Subcutaneous abdominal adipose tissue (tissue), 5 donors: ENCODE measurements around the gene FAM83E.
"Not testable (repeated sequence)": the region's sequence is repeated elsewhere in the genome, so short reads cannot be mapped to it uniquely, and the experiment has no call there.

Source experiments
- H3K27ac ChIP-seq: one replicate; pipeline ENCODE4 v1.7.0; 2013; ENCODE audit warnings: low read depth, mild to moderate bottlenecking, inconsistent platforms, low read length, moderate library complexity
- H3K27me3 ChIP-seq, 5 donors: one replicate each; pipeline ENCODE4 v1.7.0; 2013; ENCODE audit warnings: low read length in 5 of 5, inconsistent platforms in 1 of 5; ENCODE audit not compliant: control insufficient read depth in 5 of 5, insufficient read depth in 4 of 5
- H3K36me3 ChIP-seq, 5 donors: one replicate each; pipeline ENCODE4 v1.7.0; 2013; ENCODE audit warnings: low read length in 5 of 5; ENCODE audit not compliant: control insufficient read depth in 5 of 5, insufficient read depth in 5 of 5
- H3K4me1 ChIP-seq, 5 donors: one replicate each; pipeline ENCODE4 v1.7.0; 2013; ENCODE audit warnings: low read length in 5 of 5, mild to moderate bottlenecking in 3 of 5, moderate library complexity in 1 of 5; ENCODE audit not compliant: control insufficient read depth in 5 of 5, insufficient read depth in 5 of 5
- H3K4me3 ChIP-seq, 5 donors: one replicate each; pipeline ENCODE4 v1.7.0; 2013; ENCODE audit warnings: low read length in 5 of 5, low read depth in 1 of 5
- H3K9ac ChIP-seq, 5 donors: one replicate each; pipeline ENCODE4 v1.7.0; 2013; ENCODE audit warnings: low read length in 5 of 5, mild to moderate bottlenecking in 4 of 5, moderate library complexity in 3 of 5
- H3K9me3 ChIP-seq, 5 donors: one replicate each; pipeline ENCODE4 v1.7.0; 2013; ENCODE audit warnings: low read length in 5 of 5; ENCODE audit not compliant: control insufficient read depth in 5 of 5
- donor health status: healthy.
- donor health status: healthy.
- donor health status: healthy.
- donor health status: healthy.
- donor health status: healthy.

FAM83E gene

DNA sequence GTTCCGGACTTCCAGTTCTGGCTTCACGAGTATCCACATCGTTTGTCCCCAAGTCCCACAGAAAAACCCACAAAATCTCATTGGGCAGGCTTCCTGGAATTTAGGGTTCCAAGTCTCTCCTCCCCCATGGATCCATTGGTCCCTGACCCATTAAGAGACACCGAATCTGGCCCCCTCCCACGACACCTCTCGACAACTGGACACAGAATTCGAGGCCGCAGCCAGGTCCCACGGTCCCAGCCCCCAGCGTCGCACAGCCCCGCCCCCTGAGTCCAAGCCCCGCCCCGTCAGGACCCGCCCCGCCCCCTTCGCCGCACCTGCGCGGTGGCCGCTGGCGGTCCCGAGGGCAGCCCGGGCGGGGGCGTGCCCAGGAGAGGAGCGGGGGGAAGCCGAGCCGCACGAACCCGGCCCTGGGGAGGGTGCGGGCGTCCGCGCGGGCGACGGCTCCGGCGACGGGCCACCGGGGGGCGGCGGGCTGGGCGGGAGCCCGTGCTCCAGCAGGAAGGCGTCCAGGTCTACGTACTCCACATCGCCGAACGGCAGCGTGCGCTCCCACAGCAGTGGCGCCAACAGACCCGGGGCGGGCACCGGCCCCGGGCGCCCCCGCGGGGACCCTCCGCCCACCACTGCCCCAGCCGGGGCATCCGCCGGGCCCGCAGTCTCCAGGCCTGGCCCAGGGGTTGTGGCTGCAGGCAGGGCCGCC, 20.5 kb upstream of the FAM83E start:
- H3K4me1 ChIP-seq, result peaks cover 16 to 71% (median 67%) of the 10 kb centered on the region in 5 donors
- peaks cover 0 to 17% (median 13%) of the 10 kb centered on the region in 5 donors for H3K36me3 ChIP-seq
- H3K27ac ChIP-seq, result peak overlapping the region; percentile 91
- H3K4me3 ChIP-seq, result peak overlapping the region; percentile 83 to 94 (median 90)
- H3K27me3 ChIP-seq, result no peaks in the 10 kb centered on the region
- no peaks in the 10 kb centered on the region for H3K9me3 ChIP-seq
- peak overlapping the region; percentile 68 to 89 (median 79) for H3K9ac ChIP-seq

DNA sequence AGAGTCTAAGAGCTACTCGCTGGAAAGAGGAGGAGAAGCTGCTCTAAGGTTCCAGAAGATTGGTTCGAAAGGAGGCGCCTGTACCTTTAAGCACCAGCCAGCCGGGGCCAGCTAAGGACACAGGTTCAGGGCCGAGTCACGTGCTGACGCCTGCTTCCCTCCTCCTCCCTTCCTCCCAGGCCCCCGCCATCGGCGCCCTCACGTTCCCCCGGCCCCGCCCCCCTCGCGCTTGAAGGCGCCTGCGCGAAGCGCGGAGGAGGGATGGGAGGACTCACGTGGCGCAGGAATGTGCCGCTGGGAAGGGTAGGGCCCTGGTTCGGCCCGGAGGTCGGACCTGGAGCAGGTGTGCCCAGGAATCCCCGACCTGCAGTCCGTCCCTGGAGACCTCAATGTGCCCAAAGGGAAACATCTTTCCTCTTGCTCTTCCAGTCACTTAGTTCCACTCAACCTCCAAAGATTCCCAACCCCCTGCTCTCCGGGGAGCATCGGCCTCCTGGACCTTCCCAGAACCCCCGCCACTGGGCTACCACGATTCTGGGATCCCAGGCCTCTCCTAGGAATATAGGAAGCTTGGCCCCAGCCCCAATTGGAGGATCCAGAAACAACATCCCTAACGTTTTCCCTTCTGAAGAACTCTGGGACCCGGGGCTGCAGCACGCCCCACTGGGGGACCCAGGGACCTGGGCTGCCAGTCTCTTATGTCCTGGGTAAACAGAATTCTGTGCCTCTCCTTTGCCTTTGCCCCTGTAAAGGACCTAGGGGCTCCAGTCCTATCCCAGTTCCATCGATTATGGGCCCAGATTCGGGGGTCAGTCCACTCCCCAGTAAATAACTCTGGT, 19.8 kb upstream of the FAM83E start:
- Histone ChIP-seq H3K9ac (peak overlapping the region; percentile 54 to 81 (median 70)), H3K27me3 (no peaks in the 10 kb centered on the region), H3K9me3 (no peaks in the 10 kb centered on the region), H3K36me3 (peaks cover 0 to 23% (median 13%) of the 10 kb centered on the region in 5 donors), H3K27ac (peak overlapping the region; percentile 91), H3K4me3 (peak overlapping the region; percentile 60 to 70 (median 65)), H3K4me1 (peaks cover 16 to 78% (median 73%) of the 10 kb centered on the region in 5 donors)

DNA sequence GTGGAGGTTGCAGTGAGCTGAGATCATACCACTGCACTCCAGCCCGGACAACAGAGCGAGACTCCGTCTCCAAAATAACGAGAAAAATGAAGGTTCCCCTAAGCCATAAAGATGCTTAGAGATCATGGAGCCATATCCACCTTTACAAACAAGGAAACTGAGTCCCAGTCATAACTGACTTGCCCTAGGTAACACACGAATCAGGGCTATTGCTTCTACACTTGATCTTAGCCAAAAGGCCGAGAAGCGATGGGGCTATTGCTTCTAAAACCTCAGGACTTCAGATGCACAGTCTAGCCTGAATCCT, 19.1 kb upstream of the FAM83E start:
- Histone ChIP-seq H3K9ac (peak overlapping the region in 3 of 5 donors; percentile 21 to 59 (median 53)), H3K36me3 (peaks cover 0 to 28% (median 13%) of the 10 kb centered on the region in 5 donors), H3K4me3 (peak overlapping the region; percentile 7 to 70 (median 65)), H3K27ac (peak overlapping the region; percentile 91), H3K27me3 (no peaks in the 10 kb centered on the region), H3K9me3 (no peaks in the 10 kb centered on the region), H3K4me1 (peaks cover 14 to 75% (median 71%) of the 10 kb centered on the region in 5 donors)

DNA sequence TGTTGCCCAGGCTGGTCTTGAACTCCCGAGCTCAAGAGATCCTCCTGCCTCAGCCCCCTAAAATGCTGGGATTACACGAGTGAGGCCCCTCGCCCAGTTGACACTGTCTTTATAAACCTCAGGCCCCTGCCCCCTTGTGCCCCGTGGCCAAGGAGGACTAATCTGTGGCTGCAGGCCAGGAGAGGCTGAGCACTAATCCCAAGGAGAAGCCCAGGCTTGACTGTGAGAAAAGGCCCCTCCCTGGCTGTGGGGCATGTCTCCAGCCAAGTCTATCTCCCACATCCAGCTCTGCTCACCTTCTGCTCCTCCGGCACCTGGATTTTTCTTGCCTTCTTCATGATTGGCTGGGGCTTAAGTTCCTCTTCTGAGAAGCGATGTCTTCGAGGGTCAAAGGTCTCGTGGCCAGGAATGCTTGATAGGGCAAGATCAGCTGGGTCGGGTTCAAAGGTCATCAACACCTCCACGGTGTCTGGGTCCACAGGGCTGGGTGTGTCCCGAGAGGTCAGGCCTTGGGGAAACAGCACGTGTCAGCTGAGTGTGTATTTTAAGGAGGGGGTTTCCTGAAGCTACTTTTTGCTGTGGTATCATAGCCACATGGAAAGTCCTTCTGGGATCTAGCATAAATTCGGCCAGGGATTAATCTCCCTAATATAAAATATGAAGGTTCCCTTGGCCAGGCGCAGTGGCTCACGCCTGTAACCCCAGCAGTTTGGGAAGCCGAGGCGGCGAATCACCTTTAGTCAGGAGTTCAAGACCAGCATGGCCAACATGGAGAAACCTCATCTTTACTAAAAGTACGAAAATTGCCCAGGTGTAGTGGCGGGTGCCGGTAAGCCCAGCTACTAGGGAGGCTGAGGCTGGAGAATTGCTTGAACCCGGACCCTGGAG, 18.5 kb upstream of the FAM83E start:
- Histone ChIP-seq H3K27ac (peak overlapping the region; percentile 91), H3K9ac (peak overlapping the region in 4 of 5 donors; percentile 28 to 59 (median 50)), H3K9me3 (no peaks in the 10 kb centered on the region), H3K36me3 (peaks cover 0 to 28% (median 13%) of the 10 kb centered on the region in 5 donors), H3K4me3 (peak overlapping the region in 4 of 5 donors; percentile 12 to 70 (median 66)), H3K27me3 (no peaks in the 10 kb centered on the region), H3K4me1 (peaks cover 9 to 71% (median 68%) of the 10 kb centered on the region in 5 donors)

DNA sequence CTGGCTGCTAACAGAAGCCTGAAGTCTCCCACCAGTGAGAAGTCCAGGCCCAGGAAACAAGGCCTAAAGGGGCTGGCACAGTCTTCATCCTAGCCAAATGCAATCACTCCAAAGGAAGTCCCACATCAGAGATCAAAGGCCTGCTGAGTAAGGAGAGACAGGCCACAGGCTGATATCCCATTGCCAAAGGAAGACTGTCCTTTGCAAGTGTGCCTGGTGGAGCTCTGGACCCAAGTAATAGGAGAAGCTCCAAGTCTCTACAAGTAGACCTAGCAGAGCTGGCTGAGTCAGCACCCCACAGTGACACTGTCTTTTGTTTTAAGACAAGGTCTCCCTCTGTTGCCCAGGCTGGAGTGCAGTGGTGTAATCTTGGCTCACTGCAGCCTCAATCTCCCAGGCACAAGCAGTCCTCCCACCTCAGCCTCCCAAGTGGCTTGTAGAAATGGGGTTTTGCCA, 17.8 kb upstream of the FAM83E start:
- peaks cover 7 to 73% (median 65%) of the 10 kb centered on the region in 5 donors for H3K4me1 ChIP-seq

DNA sequence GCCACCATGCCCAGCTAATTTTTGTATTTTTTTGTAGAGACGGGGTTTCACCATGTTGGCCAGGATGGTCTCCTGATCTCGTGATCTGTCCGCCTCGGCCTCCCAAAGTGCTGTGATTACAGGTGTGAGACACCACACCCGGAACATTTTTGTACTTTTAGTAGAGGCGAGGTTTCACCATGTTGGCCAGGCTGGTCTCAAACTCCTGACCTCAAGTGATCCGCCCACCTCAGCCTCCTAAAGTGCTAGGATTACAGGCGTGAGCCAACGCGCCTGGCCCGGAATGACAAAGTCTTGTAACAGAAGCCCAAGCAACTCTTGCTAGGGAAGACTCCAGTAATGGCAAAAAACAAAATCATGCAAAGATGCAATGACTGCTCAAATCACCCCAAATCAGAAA, 17.4 kb upstream of the FAM83E start:
- H3K4me1 ChIP-seq, result peaks cover 7 to 76% (median 64%) of the 10 kb centered on the region in 5 donors
- H3K4me3 ChIP-seq, H3K27me3 ChIP-seq, H3K9me3 ChIP-seq: not testable (repeated sequence)
- H3K9ac ChIP-seq, result peak overlapping the region in 1 of 5 donors; percentile 37
- peak overlapping the region; percentile 91 for H3K27ac ChIP-seq
- peaks cover 0 to 29% (median 13%) of the 10 kb centered on the region in 5 donors for H3K36me3 ChIP-seq

More for the DNA sequence above, 17.8 kb upstream of the FAM83E start:
- Histone ChIP-seq H3K9ac (peak overlapping the region in 1 of 5 donors; percentile 37), H3K4me3 (peak overlapping the region in 1 of 5 donors; percentile 12), H3K27ac (peak overlapping the region; percentile 91), H3K27me3 (no peaks in the 10 kb centered on the region), H3K36me3 (peaks cover 0 to 28% (median 13%) of the 10 kb centered on the region in 5 donors), H3K9me3 (no peaks in the 10 kb centered on the region)

DNA sequence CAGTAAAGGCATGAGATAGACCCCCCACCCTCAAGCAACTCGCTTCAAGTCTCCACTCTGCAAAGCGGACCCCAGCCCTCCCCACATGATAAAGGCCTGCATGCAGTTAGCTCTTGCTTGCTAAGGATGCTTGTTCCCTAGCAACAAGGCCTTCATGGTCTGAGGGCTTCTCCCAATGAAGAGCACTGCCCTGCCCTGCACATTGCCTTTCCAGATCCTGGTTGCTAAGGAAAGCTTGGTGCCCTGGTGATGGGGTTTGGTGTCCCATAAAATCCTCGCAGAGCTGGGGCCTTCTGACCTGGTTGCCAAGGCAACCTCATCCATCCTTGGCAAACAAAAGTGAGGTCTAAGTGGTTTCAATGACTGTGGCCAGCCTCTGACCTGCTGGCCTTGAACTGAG, 16.3 kb upstream of the FAM83E start:
- Histone ChIP-seq H3K4me3 (no peak overlapping the region), H3K4me1 (peaks cover 7 to 67% (median 55%) of the 10 kb centered on the region in 5 donors), H3K9me3 (no peaks in the 10 kb centered on the region), H3K9ac (peak overlapping the region in 1 of 5 donors; percentile 41), H3K36me3 (peaks cover 0 to 34% (median 13%) of the 10 kb centered on the region in 5 donors), H3K27me3 (no peaks in the 10 kb centered on the region), H3K27ac (peak overlapping the region; percentile 41)

DNA sequence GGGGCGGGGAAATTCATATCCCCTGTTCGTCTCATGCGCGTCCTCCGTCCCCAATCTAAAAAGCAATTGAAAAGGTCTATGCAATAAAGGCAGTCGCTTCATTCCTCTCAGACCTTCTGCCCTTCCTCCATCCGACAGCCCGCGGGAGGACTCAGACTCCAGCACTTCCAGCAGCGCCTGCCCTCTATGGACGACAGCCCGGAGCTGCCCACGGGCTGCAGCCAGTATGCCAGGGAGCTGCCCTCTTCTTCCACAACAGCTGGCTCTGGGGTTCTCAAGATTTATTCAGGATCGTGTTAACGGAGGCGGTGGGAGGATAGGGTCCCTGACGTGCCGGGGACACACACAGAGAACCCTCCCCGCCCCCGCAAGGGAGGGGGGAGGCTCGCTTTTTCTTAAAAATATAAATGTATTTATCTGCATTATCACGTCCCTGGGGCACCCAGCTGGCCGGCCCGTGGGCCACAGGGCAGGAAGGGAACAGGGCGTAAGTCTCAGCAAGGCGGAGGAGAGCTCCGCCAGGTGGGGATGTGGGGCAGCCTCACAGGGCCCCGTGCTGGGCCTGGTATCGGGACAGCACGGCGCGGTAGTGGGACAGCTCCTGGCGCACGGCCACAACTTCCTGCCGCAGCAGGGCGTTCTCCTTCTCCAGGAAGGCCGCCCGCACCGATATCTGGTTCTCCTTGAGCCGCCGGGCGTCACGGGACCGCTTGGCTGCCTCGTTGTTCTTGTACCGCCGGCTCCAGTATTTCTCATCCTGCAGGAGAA, 15.6 kb upstream of the FAM83E start:
- Histone ChIP-seq H3K27ac (peak overlapping the region; percentile 41), H3K4me1 (peaks cover 7 to 65% (median 48%) of the 10 kb centered on the region in 5 donors), H3K4me3 (no peak overlapping the region), H3K9ac (peak overlapping the region in 2 of 5 donors; percentile 41 to 46), H3K36me3 (peaks cover 0 to 39% (median 13%) of the 10 kb centered on the region in 5 donors), H3K27me3 (no peaks in the 10 kb centered on the region), H3K9me3 (no peaks in the 10 kb centered on the region)
